Stomach (tissue), 9 donors: Measurements from ENCODE around the gene ADD3. TPM values are rescaled to one million over a fixed set of nuclear protein-coding genes. Genes with fewer than 3 reads are reported as not detected.

Experiments used
- DNase-seq, 2 donors: peaks; one replicate each; pipeline versions ENCODE4 v3.0.0 to v3.0.0-alpha.2; 2013 to 2019
- H3K27ac ChIP-seq, 5 donors: fragments of 200-600 bp in 4 of 5; sonication (generic) in 4 of 5; one replicate each; pipeline ENCODE4 v1.5.1; 2013 to 2019; ENCODE audit warnings: mild to moderate bottlenecking in 1 of 5, moderate library complexity in 1 of 5
- H3K27me3 ChIP-seq, 3 donors: fragments of 200-600 bp; sonication (generic); one replicate each; pipeline ENCODE4 v1.5.1; 2017 to 2019; ENCODE audit warnings: mixed run types in 1 of 3
- H3K36me3 ChIP-seq, 4 donors: fragments of 200-600 bp; sonication (generic); 1 replicate in 3 of 4; 2 replicates in 1 of 4; pipeline ENCODE4 v1.5.1; 2016 to 2019
- H3K4me1 ChIP-seq, 4 donors: fragments of 200-600 bp; sonication (generic); one replicate each; pipeline ENCODE4 v1.5.1; 2016 to 2019
- H3K4me3 ChIP-seq, 4 donors: fragments of 200-600 bp; sonication (generic) in 3 of 4; one replicate each; pipeline ENCODE4 v1.5.1; 2016 to 2019; ENCODE audit warnings: mild to moderate bottlenecking in 1 of 4
- H3K9me3 ChIP-seq, 4 donors: fragments of 200-600 bp; sonication (generic); one replicate each; pipeline ENCODE4 v1.5.1; 2016 to 2019
- EP300 ChIP-seq: sonication (generic); formaldehyde crosslinking; IDR thresholded peaks from one replicate; pipeline ENCODE4 v1.6.1; 2017; ENCODE audit warnings: antibody characterized with exemption
- POLR2A ChIP-seq, 4 donors: fragments of 450-650 bp; IDR thresholded peaks; one replicate each; pipeline ENCODE4 v1.6.1; 2016; ENCODE audit warnings: antibody characterized with exemption in 4 of 4, control low read depth in 2 of 4, mild to moderate bottlenecking in 1 of 4, moderate library complexity in 1 of 4
- POLR2AphosphoS5 ChIP-seq, 3 donors: sonication (generic); formaldehyde crosslinking; IDR thresholded peaks; one replicate each; pipeline ENCODE4 v1.6.1; 2016; ENCODE audit warnings: antibody characterized with exemption in 3 of 3
- WGBS, 5 donors: extraction: QIAGEN DNeasy Blood & Tissue Kit in 3 of 5; methylation state at CpG; one replicate each; pipeline versions ENCODE4 v1.1.5 to v1.1.7; 2013 to 2018; 5-methylcytosine and 5-hydroxymethylcytosine counted together
- intact Hi-C: fragments of 100-400 bp; cut with DNase I; formaldehyde crosslinking; loops from one replicate; pipeline ENCODE4 v1.15.1; 2023; ENCODE audit warnings: low total_unique reads
- polyA plus RNA-seq, 3 donors: library from polyadenylated mRNA; stranded (reverse); fragments of 200-250 nt; gene quantifications; one replicate each; pipeline ENCODE4 v1.2.3, GENCODE V29; 2013
- total RNA-seq, 5 donors: library from RNA; depleted of rRNA; stranded (reverse); fragments of >200 nt; gene quantifications; one replicate each; pipeline versions ENCODE4 v1.1.0 to v1.2.3, GENCODE V29; 2014 to 2016
- TF ChIP-seq, protein P1 (sequence below), 7 experiments: fragments of 450-650 bp in 4 of 7; fragments of 200-600 bp in 3 of 7; sonication (generic) in 3 of 7; IDR thresholded peaks; one replicate each; pipeline ENCODE4 v1.5.1; 2016 to 2019; ENCODE audit warnings: antibody characterized with exemption in 7 of 7, control low read depth in 2 of 7, mild to moderate bottlenecking in 1 of 7
- donor health status: healthy with polysubstance abuse.
- donor health status: Bipolar disorder and iron deficiency.
- donor health status: healthy.

ADD3 gene
- total and polyA plus RNA-seq, 8 donors: 22.9 to 600 (median 80.3) TPM

GRCh38 chr10:110058212-110058611 is 50.4 kb downstream of the ADD3 start:
- DNase-seq: no peak
- peak overlapping the region in 1 of 5 donors; percentile 45 for H3K27ac ChIP-seq
- 25 to 44% (median 41%) methylated on average over 5 of the region's 5 CpGs for WGBS, 5 donors
- no peaks in the 10 kb centered on the region for H3K36me3 ChIP-seq
- TF ChIP-seq POLR2AphosphoS5 (IDR thresholded peaks at IDR 0.05) (no peak), POLR2A (IDR thresholded peaks at IDR 0.05) (no peak), EP300 (no peak)
- TF ChIP-seq, protein P1, sequence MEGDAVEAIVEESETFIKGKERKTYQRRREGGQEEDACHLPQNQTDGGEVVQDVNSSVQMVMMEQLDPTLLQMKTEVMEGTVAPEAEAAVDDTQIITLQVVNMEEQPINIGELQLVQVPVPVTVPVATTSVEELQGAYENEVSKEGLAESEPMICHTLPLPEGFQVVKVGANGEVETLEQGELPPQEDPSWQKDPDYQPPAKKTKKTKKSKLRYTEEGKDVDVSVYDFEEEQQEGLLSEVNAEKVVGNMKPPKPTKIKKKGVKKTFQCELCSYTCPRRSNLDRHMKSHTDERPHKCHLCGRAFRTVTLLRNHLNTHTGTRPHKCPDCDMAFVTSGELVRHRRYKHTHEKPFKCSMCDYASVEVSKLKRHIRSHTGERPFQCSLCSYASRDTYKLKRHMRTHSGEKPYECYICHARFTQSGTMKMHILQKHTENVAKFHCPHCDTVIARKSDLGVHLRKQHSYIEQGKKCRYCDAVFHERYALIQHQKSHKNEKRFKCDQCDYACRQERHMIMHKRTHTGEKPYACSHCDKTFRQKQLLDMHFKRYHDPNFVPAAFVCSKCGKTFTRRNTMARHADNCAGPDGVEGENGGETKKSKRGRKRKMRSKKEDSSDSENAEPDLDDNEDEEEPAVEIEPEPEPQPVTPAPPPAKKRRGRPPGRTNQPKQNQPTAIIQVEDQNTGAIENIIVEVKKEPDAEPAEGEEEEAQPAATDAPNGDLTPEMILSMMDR (IDR thresholded peaks at IDR 0.05): no peak
- peaks cover 6 to 59% (median 29%) of the 10 kb centered on the region in 4 donors for H3K4me1 ChIP-seq
- no peaks in the 10 kb centered on the region for H3K9me3 ChIP-seq
- H3K4me3 ChIP-seq: no peak overlapping the region
- intact Hi-C loops: no loop called here
- H3K27me3 ChIP-seq: no peaks in the 10 kb centered on the region

- peak in 1 of 2 donors; percentile 59 for DNase-seq
- Histone ChIP-seq H3K9me3 (no peaks in the 10 kb centered on the region), H3K27ac (peak overlapping the region in 3 of 5 donors; percentile 17 to 38 (median 35)), H3K4me1 (peaks cover 6 to 57% (median 31%) of the 10 kb centered on the region in 4 donors), H3K4me3 (no peak overlapping the region), H3K36me3 (no peaks in the 10 kb centered on the region), H3K27me3 (no peaks in the 10 kb centered on the region)
- TF ChIP-seq, protein P1 (IDR thresholded peaks at IDR 0.05): no peak
- intact Hi-C loops: no loop called here
- 47 to 58% (median 50%) methylated on average over 4 of the region's 4 CpGs for WGBS, 5 donors
These were observed 52.1 kb downstream of the ADD3 start for GRCh38 chr10:110059925-110060324.

DNA sequence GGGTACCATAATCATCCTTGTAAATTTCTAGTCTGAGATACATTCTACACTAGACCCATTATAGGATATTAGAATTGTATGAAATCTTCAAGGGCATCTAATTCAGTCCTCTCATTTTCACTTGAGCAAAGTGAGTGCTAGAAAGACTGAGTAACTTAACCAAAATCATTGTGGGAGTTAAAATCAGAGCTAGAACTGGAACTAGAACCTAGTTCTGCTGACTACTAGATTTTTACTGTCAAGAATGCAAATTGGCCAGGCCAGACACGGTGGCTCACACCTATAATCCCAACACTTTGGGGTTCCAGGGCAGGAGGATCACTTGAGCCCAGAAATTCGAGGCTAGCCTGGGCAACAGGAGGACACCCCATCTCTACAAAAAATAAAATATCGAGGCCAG is 53.9 kb downstream of the ADD3 start:
- peaks cover under 1 to 55% (median 22%) of the 10 kb centered on the region in 4 donors for H3K4me1 ChIP-seq
- WGBS, 5 donors: 90 to 98% (median 95%) methylated on average over 3 of the region's 3 CpGs
- no peak for TF ChIP-seq POLR2AphosphoS5 (IDR thresholded peaks at IDR 0.05)
- no peak for TF ChIP-seq EP300
- TF ChIP-seq, protein P1 (IDR thresholded peaks at IDR 0.05): no peak
- TF ChIP-seq POLR2A (IDR thresholded peaks at IDR 0.05): no peak

GRCh38 chr10:110065269-110065668 is 57.5 kb downstream of the ADD3 start:
- Histone ChIP-seq H3K27me3 (no peaks in the 10 kb centered on the region), H3K36me3 (no peaks in the 10 kb centered on the region), H3K4me3 (no peak overlapping the region), H3K27ac (no peak overlapping the region), H3K9me3 (no peaks in the 10 kb centered on the region), H3K4me1 (peaks cover 6 to 56% (median 26%) of the 10 kb centered on the region in 4 donors)
- intact Hi-C loops: no loop called here
- TF ChIP-seq POLR2A (IDR thresholded peaks at IDR 0.05): no peak
- TF ChIP-seq, protein P1 (IDR thresholded peaks at IDR 0.05): no peak
- TF ChIP-seq EP300: no peak
- no peak for TF ChIP-seq POLR2AphosphoS5 (IDR thresholded peaks at IDR 0.05)
- DNase-seq: no peak
- 90 to 100% (median 98%) methylated on average over 1 to 2 of the region's 2 CpGs for WGBS, 5 donors

More for the DNA sequence above, 53.9 kb downstream of the ADD3 start:
- Histone ChIP-seq H3K9me3 (no peaks in the 10 kb centered on the region), H3K27me3 (no peaks in the 10 kb centered on the region), H3K36me3 (no peaks in the 10 kb centered on the region), H3K4me3 (no peak overlapping the region), H3K27ac (no peak overlapping the region)
- DNase-seq: no peak
- intact Hi-C loops: no loop called here
